GM12874 (cell line): ENCODE results near the gene BTNL9.

Experiments used
- CTCF ChIP-seq: IDR thresholded peaks from 2 replicates; pipeline ENCODE4 v1.5.1; 2011; ENCODE audit warnings: low read depth, mild to moderate bottlenecking, control low read depth, low read length, moderate library complexity; ENCODE audit not compliant: insufficient read depth

Gene BTNL9

GRCh38 chr5:181040631-181040945 is 522 bp downstream of the BTNL9 start:
- TF ChIP-seq CTCF, result no peak

GRCh38 chr5:181041043-181041442 is 977 bp downstream of the BTNL9 start:
- TF ChIP-seq CTCF, result no peak

GRCh38 chr5:181042036-181042713 is 2.1 kb downstream of the BTNL9 start:
- no peak for TF ChIP-seq CTCF

GRCh38 chr5:181042722-181043121 is 2.7 kb downstream of the BTNL9 start:
- TF ChIP-seq CTCF, result no peak

GRCh38 chr5:181043285-181044092 is 3.4 kb downstream of the BTNL9 start:
- TF ChIP-seq CTCF, result no peak

GRCh38 chr5:181044093-181044599 is 4.1 kb downstream of the BTNL9 start:
- TF ChIP-seq CTCF, result no peak

GRCh38 chr5:181044662-181045305 is 4.7 kb downstream of the BTNL9 start:
- TF ChIP-seq CTCF, result no peak
